Activated naive CD4-positive, alpha-beta T cell treated with anti-CD3 and anti-CD28 coated beads, Interleukin-2, amount 50 U/mL, for 16 hours (primary cell): ENCODE results near the gene CNKSR1.

Source experiments
- DNase-seq: peaks from one replicate; pipeline ENCODE4 v3.0.0-alpha.2; 2020

The CNKSR1 gene

GRCh38 chr1:26177182-26177684, at the start of gene CNKSR1:
TSS of gene CNKSR1 (plus strand) at chr1:26177491. CDS start at chr1:26177548, 57 bp downstream.
- no peak for DNase-seq

GRCh38 chr1:26129778-26130177, 47.5 kb upstream of the CNKSR1 start:
- DNase-seq: no peak

- no peak for DNase-seq
Measured at GRCh38 chr1:26130695-26131094, 46.6 kb upstream of the CNKSR1 start.

GRCh38 chr1:26132128-26132833, 45.0 kb upstream of the CNKSR1 start:
- DNase-seq: no peak

GRCh38 chr1:26132834-26133167, 44.5 kb upstream of the CNKSR1 start:
- DNase-seq: no peak

GRCh38 chr1:26134466-26134865, 42.8 kb upstream of the CNKSR1 start:
- no peak for DNase-seq

- no peak for DNase-seq
Measured at GRCh38 chr1:26138974-26139558, 38.2 kb upstream of the CNKSR1 start.

- DNase-seq: no peak
Measured at GRCh38 chr1:26142159-26142558, 35.1 kb upstream of the CNKSR1 start.

- DNase-seq: peak; percentile 67
Measured at GRCh38 chr1:26145041-26145959, 32.0 kb upstream of the CNKSR1 start.

- DNase-seq: no peak
Measured at GRCh38 chr1:26145960-26146294, 31.4 kb upstream of the CNKSR1 start.

- DNase-seq: no peak
Measured at GRCh38 chr1:26148887-26149286, 28.4 kb upstream of the CNKSR1 start.

- no peak for DNase-seq
Measured at GRCh38 chr1:26153966-26154532, 23.2 kb upstream of the CNKSR1 start.

- no peak for DNase-seq
Measured at GRCh38 chr1:26154750-26155149, 22.5 kb upstream of the CNKSR1 start.

GRCh38 chr1:26155370-26156284, 21.7 kb upstream of the CNKSR1 start:
- DNase-seq: no peak

- DNase-seq: no peak
Measured at GRCh38 chr1:26156285-26157038, 20.8 kb upstream of the CNKSR1 start.

- no peak for DNase-seq
Measured at GRCh38 chr1:26158271-26158907, 18.9 kb upstream of the CNKSR1 start.

GRCh38 chr1:26158908-26159742, 18.2 kb upstream of the CNKSR1 start, which contains the start of gene FAM110D:
TSS of gene FAM110D (plus strand) at chr1:26159079. CDS start at chr1:26161292, 2,213 bp downstream.
- DNase-seq: no peak

- DNase-seq: no peak
Measured at GRCh38 chr1:26159743-26160039, 17.6 kb upstream of the CNKSR1 start.

- DNase-seq: no peak
Measured at GRCh38 chr1:26160527-26161414, 16.5 kb upstream of the CNKSR1 start.
